ENCODE data around the gene MYH10.

The MYH10 gene

DNA sequence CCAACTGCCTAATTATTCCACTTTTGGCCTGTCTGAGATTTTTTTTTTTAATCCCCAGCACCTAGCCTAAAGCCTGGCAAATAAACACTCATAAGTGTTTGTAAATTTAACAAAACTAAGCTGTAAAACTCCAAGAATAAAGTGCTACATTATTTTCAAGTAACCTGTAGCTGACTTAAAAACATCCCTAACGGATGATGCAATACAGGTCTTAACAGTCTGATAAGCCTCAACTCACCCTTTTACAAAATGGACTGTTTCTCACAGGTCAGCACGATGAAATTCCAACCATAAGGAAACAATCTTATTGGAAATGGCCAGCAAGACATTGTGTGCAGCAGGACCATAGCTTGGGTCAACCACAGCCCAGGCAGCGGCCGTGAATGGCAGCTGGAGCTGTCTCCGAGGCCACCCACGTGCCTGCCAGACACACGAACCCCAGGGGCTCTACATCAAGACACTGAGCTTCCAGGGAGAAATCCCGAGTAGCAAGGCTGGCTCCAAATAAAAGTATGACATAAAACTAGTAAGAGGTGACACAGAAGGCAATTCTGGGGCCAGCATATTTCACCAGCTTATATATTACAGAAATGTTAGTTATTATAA, 135.9 kb downstream of the MYH10 start:
- no peaks in the 10 kb centered on the region for H3K27me3 Mint-ChIP-seq (ENCODE audit: low read depth)
- no peaks in the 10 kb centered on the region for H3K9me3 Mint-ChIP-seq
- no peak overlapping the region for H3K27ac Mint-ChIP-seq
- H3K36me3 Mint-ChIP-seq (ENCODE audit: low read depth): no peaks in the 10 kb centered on the region
- H3K4me1 Mint-ChIP-seq (ENCODE audit: low read depth): peaks cover 1% of the 10 kb centered on the region
- H3K4me3 Mint-ChIP-seq: no peak overlapping the region

DNA sequence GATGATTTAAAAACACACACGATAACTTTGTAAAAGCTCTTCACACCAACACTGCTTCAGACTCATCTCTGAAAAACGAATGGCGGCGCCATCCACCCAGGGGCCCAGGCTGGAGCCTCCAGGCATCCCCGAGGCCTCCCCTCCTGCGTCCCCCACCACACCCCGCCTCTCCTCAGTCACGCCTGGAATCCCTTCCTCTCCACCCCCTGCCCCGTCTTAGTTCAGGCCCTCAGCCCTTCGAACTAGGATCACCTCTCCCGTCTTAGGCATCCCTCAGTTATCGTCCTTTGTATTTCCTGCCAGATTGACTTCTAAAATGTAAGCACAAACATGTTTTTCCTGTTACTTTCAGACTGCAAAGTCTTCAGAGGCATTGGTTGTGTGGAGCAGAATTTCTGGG, 136.5 kb downstream of the MYH10 start:
- no peaks in the 10 kb centered on the region for H3K27me3 Mint-ChIP-seq (ENCODE audit: low read depth)
- no peaks in the 10 kb centered on the region for H3K36me3 Mint-ChIP-seq (ENCODE audit: low read depth)
- H3K4me3 Mint-ChIP-seq: no peak overlapping the region
- H3K27ac Mint-ChIP-seq: no peak overlapping the region
- no peaks in the 10 kb centered on the region for H3K4me1 Mint-ChIP-seq (ENCODE audit: low read depth)
- H3K9me3 Mint-ChIP-seq: no peaks in the 10 kb centered on the region

GRCh38 chr17:8492121-8492520, 138.4 kb downstream of the MYH10 start:
- Mint-ChIP-seq H3K9me3 (no peaks in the 10 kb centered on the region), H3K27ac (no peak overlapping the region), H3K4me1 (ENCODE audit: low read depth) (no peaks in the 10 kb centered on the region), H3K36me3 (ENCODE audit: low read depth) (no peaks in the 10 kb centered on the region), H3K4me3 (no peak overlapping the region), H3K27me3 (ENCODE audit: low read depth) (no peaks in the 10 kb centered on the region)

- no peaks in the 10 kb centered on the region for H3K27me3 Mint-ChIP-seq (ENCODE audit: low read depth)
- no peaks in the 10 kb centered on the region for H3K9me3 Mint-ChIP-seq
- H3K36me3 Mint-ChIP-seq (ENCODE audit: low read depth): no peaks in the 10 kb centered on the region
- no peak overlapping the region for H3K4me3 Mint-ChIP-seq
- no peaks in the 10 kb centered on the region for H3K4me1 Mint-ChIP-seq (ENCODE audit: low read depth)
- no peak overlapping the region for H3K27ac Mint-ChIP-seq
Measured at GRCh38 chr17:8490256-8491023, 140.1 kb downstream of the MYH10 start.

- Mint-ChIP-seq H3K36me3 (ENCODE audit: low read depth) (peaks cover 3% of the 10 kb centered on the region), H3K27me3 (ENCODE audit: low read depth) (no peaks in the 10 kb centered on the region), H3K4me1 (ENCODE audit: low read depth) (no peaks in the 10 kb centered on the region), H3K9me3 (peaks cover 2% of the 10 kb centered on the region), H3K4me3 (no peak overlapping the region), H3K27ac (no peak overlapping the region)
Measured at GRCh38 chr17:8489841-8490240, 140.7 kb downstream of the MYH10 start.

GRCh38 chr17:8488901-8489300, 141.6 kb downstream of the MYH10 start:
- Mint-ChIP-seq H3K36me3 (ENCODE audit: low read depth) (peaks cover 8% of the 10 kb centered on the region), H3K4me3 (no peak overlapping the region), H3K4me1 (ENCODE audit: low read depth) (no peaks in the 10 kb centered on the region), H3K27ac (no peak overlapping the region), H3K27me3 (ENCODE audit: low read depth) (no peaks in the 10 kb centered on the region), H3K9me3 (peaks cover 7% of the 10 kb centered on the region)

- Mint-ChIP-seq H3K36me3 (ENCODE audit: low read depth) (peaks cover 11% of the 10 kb centered on the region), H3K4me3 (no peak overlapping the region), H3K4me1 (ENCODE audit: low read depth) (no peaks in the 10 kb centered on the region), H3K27me3 (ENCODE audit: low read depth) (no peaks in the 10 kb centered on the region), H3K9me3 (peaks cover 11% of the 10 kb centered on the region), H3K27ac (no peak overlapping the region)
Measured at GRCh38 chr17:8488491-8488890, 142.0 kb downstream of the MYH10 start.

GRCh38 chr17:8487743-8488142, 142.8 kb downstream of the MYH10 start:
- no peak overlapping the region for H3K27ac Mint-ChIP-seq
- H3K4me3 Mint-ChIP-seq: no peak overlapping the region
- no peaks in the 10 kb centered on the region for H3K4me1 Mint-ChIP-seq (ENCODE audit: low read depth)
- peaks cover 17% of the 10 kb centered on the region for H3K9me3 Mint-ChIP-seq
- H3K27me3 Mint-ChIP-seq (ENCODE audit: low read depth): no peaks in the 10 kb centered on the region
- peaks cover 18% of the 10 kb centered on the region for H3K36me3 Mint-ChIP-seq (ENCODE audit: low read depth)

DNA sequence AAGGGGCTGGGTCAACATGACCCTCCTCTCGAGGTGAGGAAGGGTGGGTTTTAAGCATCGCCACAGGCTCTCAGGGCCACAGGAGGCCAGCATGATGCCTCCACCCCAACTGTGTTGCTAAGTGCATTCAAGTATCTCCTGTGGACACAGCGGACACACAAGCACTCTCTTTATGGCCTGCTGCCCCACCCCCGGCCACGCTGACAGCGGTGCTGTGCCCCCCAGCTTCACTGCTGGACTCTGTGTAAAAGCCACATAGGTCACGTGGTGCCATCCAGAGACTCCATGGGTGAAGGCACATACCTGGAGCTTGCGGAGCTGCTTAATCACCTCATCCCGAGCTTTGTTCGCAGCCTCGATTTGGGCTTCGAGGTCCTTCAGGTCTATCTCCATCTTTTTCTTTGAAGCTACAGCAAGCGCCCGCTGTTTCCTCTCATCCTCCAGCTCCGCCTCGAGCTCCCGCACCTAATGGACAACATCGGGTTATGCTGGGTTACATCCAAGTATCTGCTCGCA, 143.3 kb downstream of the MYH10 start:
- Mint-ChIP-seq H3K36me3 (ENCODE audit: low read depth) (peaks cover 23% of the 10 kb centered on the region), H3K4me1 (ENCODE audit: low read depth) (no peaks in the 10 kb centered on the region), H3K27me3 (ENCODE audit: low read depth) (no peaks in the 10 kb centered on the region), H3K9me3 (peaks cover 17% of the 10 kb centered on the region), H3K27ac (no peak overlapping the region), H3K4me3 (no peak overlapping the region)

DNA sequence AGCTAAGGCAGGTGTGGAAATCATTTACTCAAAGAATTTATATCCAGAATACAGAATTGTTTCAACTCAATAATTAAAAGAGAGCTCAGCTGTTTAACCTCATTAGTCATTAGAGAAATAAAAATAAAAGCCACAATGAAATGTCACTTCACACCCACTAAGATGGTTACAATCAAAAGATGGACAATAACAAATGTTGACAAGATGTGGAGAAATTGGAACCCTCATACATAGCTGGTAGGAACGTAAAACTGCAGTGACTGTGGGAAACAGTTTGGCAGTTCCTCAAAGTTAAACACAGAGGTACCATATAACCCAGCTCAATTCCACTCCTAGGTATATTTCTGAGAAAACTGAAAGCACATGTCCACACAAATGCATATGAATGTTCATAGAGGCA, 145.0 kb downstream of the MYH10 start:
- Mint-ChIP-seq H3K4me1 (ENCODE audit: low read depth) (no peaks in the 10 kb centered on the region), H3K36me3 (ENCODE audit: low read depth) (peaks cover 33% of the 10 kb centered on the region), H3K4me3 (no peak overlapping the region), H3K27ac (no peak overlapping the region), H3K9me3 (peaks cover 17% of the 10 kb centered on the region), H3K27me3 (ENCODE audit: low read depth) (no peaks in the 10 kb centered on the region)

GRCh38 chr17:8484465-8484864, 146.1 kb downstream of the MYH10 start:
- Mint-ChIP-seq H3K4me3 (no peak overlapping the region), H3K36me3 (ENCODE audit: low read depth) (peaks cover 36% of the 10 kb centered on the region), H3K27me3 (ENCODE audit: low read depth) (no peaks in the 10 kb centered on the region), H3K4me1 (ENCODE audit: low read depth) (no peaks in the 10 kb centered on the region), H3K9me3 (peaks cover 17% of the 10 kb centered on the region), H3K27ac (no peak overlapping the region)

DNA sequence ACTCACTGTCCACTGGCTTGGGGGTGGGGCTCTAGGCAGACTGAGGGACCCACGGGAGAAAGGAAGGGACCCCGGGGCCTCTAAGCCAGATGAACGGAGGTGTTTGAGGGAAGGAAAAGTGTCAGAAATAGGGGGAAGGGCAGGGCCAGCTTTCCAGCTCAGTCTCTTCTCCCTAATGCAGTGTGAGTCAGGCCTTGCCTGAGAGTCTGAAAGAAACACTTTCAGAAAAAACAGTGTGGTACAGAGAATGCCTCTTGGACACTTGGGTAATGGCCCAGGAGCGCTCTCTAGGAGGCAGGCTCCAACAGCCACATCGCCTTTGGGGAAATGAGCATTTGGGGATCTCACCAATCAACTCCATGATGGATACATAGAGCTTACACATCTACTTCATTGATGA, 148.0 kb downstream of the MYH10 start:
- H3K9me3 Mint-ChIP-seq: peaks cover 17% of the 10 kb centered on the region
- no peaks in the 10 kb centered on the region for H3K27me3 Mint-ChIP-seq (ENCODE audit: low read depth)
- peaks cover 41% of the 10 kb centered on the region for H3K36me3 Mint-ChIP-seq (ENCODE audit: low read depth)
- H3K4me1 Mint-ChIP-seq (ENCODE audit: low read depth): no peaks in the 10 kb centered on the region
- H3K27ac Mint-ChIP-seq: no peak overlapping the region
- no peak overlapping the region for H3K4me3 Mint-ChIP-seq

DNA sequence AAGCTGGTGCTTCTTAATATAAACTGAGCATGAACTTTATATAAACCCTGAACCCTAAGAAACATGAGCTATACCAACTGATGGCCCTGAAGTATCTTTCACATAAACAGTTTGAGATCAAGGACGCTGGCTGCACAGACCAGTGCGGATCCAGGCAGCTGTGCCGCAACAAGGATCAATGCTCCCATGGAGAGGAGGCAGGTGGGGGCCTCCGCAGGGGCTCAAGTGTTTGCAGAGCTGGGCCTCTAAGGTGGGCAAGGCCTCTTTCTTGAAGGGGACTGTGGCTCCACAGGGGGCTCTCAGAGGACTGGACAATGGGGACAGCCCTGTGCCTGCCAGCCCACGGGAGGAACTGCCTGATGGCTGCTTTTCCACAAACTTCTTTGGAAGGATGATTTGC, 148.8 kb downstream of the MYH10 start:
- H3K9me3 Mint-ChIP-seq: peaks cover 17% of the 10 kb centered on the region
- H3K27me3 Mint-ChIP-seq (ENCODE audit: low read depth): no peaks in the 10 kb centered on the region
- H3K4me1 Mint-ChIP-seq (ENCODE audit: low read depth): no peaks in the 10 kb centered on the region
- no peak overlapping the region for H3K27ac Mint-ChIP-seq
- H3K36me3 Mint-ChIP-seq (ENCODE audit: low read depth): peaks cover 41% of the 10 kb centered on the region
- no peak overlapping the region for H3K4me3 Mint-ChIP-seq

- H3K27ac Mint-ChIP-seq: no peak overlapping the region
- H3K27me3 Mint-ChIP-seq (ENCODE audit: low read depth): no peaks in the 10 kb centered on the region
- no peak overlapping the region for H3K4me3 Mint-ChIP-seq
- H3K4me1 Mint-ChIP-seq (ENCODE audit: low read depth): no peaks in the 10 kb centered on the region
- peaks cover 17% of the 10 kb centered on the region for H3K9me3 Mint-ChIP-seq
- H3K36me3 Mint-ChIP-seq (ENCODE audit: low read depth): peaks cover 41% of the 10 kb centered on the region
Measured at GRCh38 chr17:8481089-8481488, 149.4 kb downstream of the MYH10 start.
